T-cell (primary cell): Measurements from ENCODE around the gene MTMR2. TPM values are rescaled to one million over a fixed set of nuclear protein-coding genes. Genes with fewer than 3 reads are reported as not detected.
"Not testable (repeated sequence)": the region's sequence is repeated elsewhere in the genome, so short reads cannot be mapped to it uniquely, and the experiment has no call there.

ENCODE experiments used
- ATAC-seq, 4 experiments: fragments of 200-7000 bp in 3 of 4; fragments of 150-1000 bp in 1 of 4; cut with Tn5 transposase; replicated peaks in 1 of 4; 1 replicate in 3 of 4; 2 replicates in 1 of 4; pipeline ENCODE4 v1.10.0; 2021; ENCODE audit warnings: moderate library complexity in 3 of 4, mild to moderate bottlenecking in 2 of 4, moderate number of reproducible peaks in 1 of 4
- CTCF ChIA-PET, 2 donors: fragments of 300-600 bp; sonication (Branson Sonifier 250); formaldehyde crosslinking; loops; one replicate each; lab custom pipeline; 2022; ENCODE audit warnings: antibody characterized with exemption in 2 of 2; lab: Charles Lee
- POLR2A ChIA-PET, 2 donors: fragments of 300-600 bp; sonication (Branson Sonifier 250); formaldehyde crosslinking; loops; one replicate each; lab custom pipeline; 2022; ENCODE audit warnings: antibody characterized with exemption in 2 of 2; lab: Charles Lee
- DNase-seq, 35 experiments: peaks; one replicate each; pipeline versions ENCODE4 v3.0.0 to v3.0.0-alpha.2; 2013 to 2023
- H3K27ac ChIP-seq: one replicate; pipeline ENCODE4 v1.5.1; 2013; ENCODE audit warnings: low read length
- H3K27me3 ChIP-seq, 2 experiments: replicated peaks in 1 of 2; 1 replicate in 1 of 2; 2 replicates in 1 of 2; pipeline versions ENCODE4 v1.6.1 to v1.7.0; 2013; ENCODE audit warnings: low read length in 1 of 2, mixed read lengths in 1 of 2; ENCODE audit not compliant: control insufficient read depth in 2 of 2, insufficient read depth in 2 of 2; ENCODE audit errors: extremely low read depth in 1 of 2
- H3K36me3 ChIP-seq, 2 donors: 1 replicate in 1 of 2; 2 replicates in 1 of 2; pipeline versions ENCODE4 v1.6.1 to v1.7.0; 2013; ENCODE audit warnings: low read length in 1 of 2; ENCODE audit not compliant: control insufficient read depth in 2 of 2, insufficient read depth in 1 of 2; ENCODE audit errors: extremely low read depth in 1 of 2
- H3K4me1 ChIP-seq, 2 experiments: 1 replicate in 1 of 2; 2 replicates in 1 of 2; pipeline versions ENCODE4 v1.6.1 to v1.7.0; 2013; ENCODE audit warnings: low read length in 2 of 2, mixed read lengths in 1 of 2; ENCODE audit not compliant: insufficient read depth in 2 of 2, control insufficient read depth in 1 of 2; ENCODE audit errors: extremely low read depth in 1 of 2
- H3K4me3 ChIP-seq, 2 donors: 1 replicate in 1 of 2; 2 replicates in 1 of 2; pipeline versions ENCODE4 v1.5.1 to v1.7.0; 2013; ENCODE audit warnings: mild to moderate bottlenecking in 2 of 2, low read length in 1 of 2, moderate library complexity in 1 of 2; ENCODE audit not compliant: control insufficient read depth in 1 of 2; ENCODE audit errors: extremely low read depth in 1 of 2
- H3K9me3 ChIP-seq: 2 replicates; pipeline ENCODE4 v1.7.0; 2013
- H3K27ac Mint-ChIP-seq, 2 donors: one replicate each; pipeline ENCODE4 v1.8.0; 2020 to 2021; ENCODE audit warnings: mild to moderate bottlenecking in 2 of 2, mixed read lengths in 2 of 2
- H3K27me3 Mint-ChIP-seq, 2 donors: one replicate each; pipeline ENCODE4 v1.8.0; 2021 to 2022; ENCODE audit warnings: mixed read lengths in 2 of 2
- H3K36me3 Mint-ChIP-seq: one replicate; pipeline ENCODE4 v1.8.0; 2021; ENCODE audit warnings: mixed read lengths
- H3K4me1 Mint-ChIP-seq, 3 donors: one replicate each; pipeline ENCODE4 v1.8.0; 2020 to 2022; ENCODE audit warnings: mixed read lengths in 3 of 3, mild to moderate bottlenecking in 1 of 3
- H3K4me3 Mint-ChIP-seq, 3 donors: one replicate each; pipeline ENCODE4 v1.8.0; 2020 to 2022; ENCODE audit warnings: mild to moderate bottlenecking in 3 of 3, mixed read lengths in 3 of 3, moderate library complexity in 3 of 3
- H3K9me3 Mint-ChIP-seq, 3 donors: one replicate each; pipeline ENCODE4 v1.8.0; 2020 to 2022; ENCODE audit warnings: mixed read lengths in 3 of 3
- WGBS: methylation state at CpG from one replicate; pipeline ENCODE4 v1.1.5; 2013; ENCODE audit warnings: missing lambda C conversion rate; ENCODE audit not compliant: insufficient coverage; 5-methylcytosine and 5-hydroxymethylcytosine counted together
- total RNA-seq, 35 experiments: library from RNA in 6 of 35; stranded (reverse) in 6 of 35; fragments of 120-200 nt in 1 of 35; gene quantifications; one replicate each; pipeline versions ENCODE4 v1.2.1 to v1.2.4 and lab custom pipeline; 2013 to 2026

The MTMR2 gene
- total RNA-seq, 5 donors from 2014 or later (not counting 1 experiment from before 2014, with no cell fraction given), result 11.0 to 14.6 (median 11.6) TPM

DNA sequence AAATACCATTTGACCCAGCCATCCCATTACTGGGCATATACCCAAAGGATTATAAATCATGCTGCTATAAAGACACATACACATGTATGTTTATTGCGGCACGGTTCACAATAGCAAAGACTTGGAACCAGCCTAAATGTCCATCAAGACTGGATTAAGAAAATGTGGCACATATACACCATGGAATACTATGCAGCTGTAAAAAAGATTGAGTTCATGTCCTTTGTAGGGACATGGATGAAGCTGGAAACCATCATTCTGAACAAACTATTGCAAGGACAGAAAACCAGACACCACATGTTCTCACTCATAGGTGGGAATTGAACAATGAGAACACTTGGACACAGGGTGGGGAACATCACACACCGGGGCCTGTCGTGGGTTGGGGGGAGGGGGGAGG, 112.9 kb downstream of the MTMR2 start:
- CTCF ChIA-PET, result interaction anchor here in 1 of 2 donors (0.6 kb wide), 1 partner anchor 542 kb away, joined by 3 read pairs; no protein-coding TSS in a partner anchor
- H3K27ac Mint-ChIP-seq, POLR2A ChIA-PET, H3K9me3 Mint-ChIP-seq, H3K27me3 Mint-ChIP-seq, H3K4me1 ChIP-seq, H3K4me1 Mint-ChIP-seq, H3K9me3 ChIP-seq, ATAC-seq, H3K27ac ChIP-seq, H3K4me3 ChIP-seq, H3K27me3 ChIP-seq, H3K4me3 Mint-ChIP-seq, DNase-seq: not testable (repeated sequence)
- H3K36me3 Mint-ChIP-seq, result peaks cover 38% of the 10 kb centered on the region
- WGBS, result 90% methylated on average over 2 of the region's 4 CpGs
- peaks cover 10 to 15% of the 10 kb centered on the region in 2 donors for H3K36me3 ChIP-seq

DNA sequence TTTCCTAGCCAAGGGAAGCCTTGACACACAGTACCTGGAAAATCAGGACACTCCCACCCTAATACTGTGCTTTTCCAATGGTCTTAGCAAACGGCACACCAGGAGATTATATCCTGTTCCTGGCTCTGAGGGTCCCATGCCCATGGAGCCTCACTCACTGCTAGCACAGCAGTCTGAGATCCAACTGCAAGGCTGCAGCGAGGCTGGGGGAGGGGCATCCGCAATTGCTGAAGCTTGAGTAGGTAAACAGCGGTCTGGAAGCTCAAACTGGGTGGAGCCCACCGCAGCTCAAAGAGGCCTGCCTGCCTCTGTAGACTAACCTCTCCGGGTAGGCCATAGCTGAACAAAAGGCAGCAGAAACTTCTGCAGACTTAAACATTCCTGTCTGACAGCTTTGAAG, 117.4 kb downstream of the MTMR2 start:
- not testable (repeated sequence) for H3K27me3 Mint-ChIP-seq, DNase-seq, ATAC-seq, H3K4me3 ChIP-seq, H3K27ac Mint-ChIP-seq, H3K27me3 ChIP-seq, H3K4me3 Mint-ChIP-seq, H3K9me3 ChIP-seq, H3K27ac ChIP-seq, H3K9me3 Mint-ChIP-seq, H3K4me1 ChIP-seq
- ChIA-PET POLR2A (interaction anchor here in 1 of 2 donors (0.6 kb wide), 1 partner anchor 684 kb away, joined by 3 read pairs; no protein-coding TSS in a partner anchor), CTCF (interaction anchor here in 1 of 2 donors (0.5 kb wide), 1 partner anchor 619 kb away, joined by 3 read pairs; no protein-coding TSS in a partner anchor)
- Mint-ChIP-seq H3K4me1 (peaks cover 0 to 19% (median 2%) of the 10 kb centered on the region in 3 donors), H3K36me3 (peaks cover 39% of the 10 kb centered on the region)
- peaks cover 7 to 17% of the 10 kb centered on the region in 2 donors for H3K36me3 ChIP-seq
- WGBS, result 91% methylated on average over 6 of the region's 6 CpGs

DNA sequence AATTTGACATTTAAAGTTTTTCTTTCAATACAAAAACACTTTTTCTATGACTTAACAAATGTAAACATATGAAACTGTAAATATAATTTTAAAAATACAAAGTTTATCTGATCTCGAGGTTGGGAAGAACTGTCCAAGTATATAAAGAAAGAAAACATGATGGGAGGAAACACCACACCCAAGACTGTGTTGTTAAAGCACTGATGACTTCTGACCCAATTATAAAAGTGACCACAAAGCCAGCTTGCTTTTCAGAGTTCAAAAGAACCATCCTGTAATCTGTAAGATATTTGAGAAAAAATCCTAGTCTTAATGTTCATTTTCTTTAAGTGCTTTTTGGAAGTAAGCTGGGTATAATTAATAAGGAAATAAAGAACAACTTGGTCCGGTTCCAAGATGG, 118.0 kb downstream of the MTMR2 start:
- POLR2A ChIA-PET, result no interaction called here
- Histone ChIP-seq H3K36me3 (peaks cover 7 to 17% of the 10 kb centered on the region in 2 donors), H3K27ac (no peak overlapping the region), H3K9me3 (no peaks in the 10 kb centered on the region), H3K27me3 (no peaks in the 10 kb centered on the region), H3K4me1 (no peaks in the 10 kb centered on the region), H3K4me3 (no peak overlapping the region)
- H3K27me3 Mint-ChIP-seq, result no peaks in the 10 kb centered on the region
- peaks cover 40% of the 10 kb centered on the region for H3K36me3 Mint-ChIP-seq
- peaks cover 0 to 19% (median 2%) of the 10 kb centered on the region in 3 donors for H3K4me1 Mint-ChIP-seq
- H3K27ac Mint-ChIP-seq, result peak overlapping the region in 1 of 2 donors; percentile 61
- WGBS, result 100% methylated on average over 1 of the region's 2 CpGs
- no peak for ATAC-seq
- DNase-seq, result no peak
- H3K9me3 Mint-ChIP-seq, result peaks cover 3 to 10% (median 9%) of the 10 kb centered on the region in 3 donors
- CTCF ChIA-PET, result interaction anchor here in 1 of 2 donors (0.5 kb wide), 1 partner anchor 619 kb away, joined by 3 read pairs; no protein-coding TSS in a partner anchor
- H3K4me3 Mint-ChIP-seq, result no peak overlapping the region

DNA sequence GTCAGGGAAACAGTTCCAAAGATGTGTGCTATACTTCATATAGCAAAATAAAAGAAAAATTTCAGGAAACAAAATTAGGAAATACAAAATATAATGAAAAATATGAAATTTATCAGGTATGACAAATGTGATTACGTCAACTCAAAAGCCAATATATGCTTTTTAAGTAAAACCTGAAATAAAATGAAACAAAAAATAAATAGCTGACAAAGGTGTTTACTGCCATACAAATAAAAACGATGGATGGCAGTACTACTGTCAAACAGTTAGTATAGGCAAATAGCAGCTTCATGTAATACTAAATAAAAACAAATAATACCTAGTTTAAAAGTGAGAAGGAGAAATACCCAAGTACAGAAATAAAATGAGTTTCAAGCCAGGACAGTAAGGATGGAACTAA, 119.9 kb downstream of the MTMR2 start:
- Histone ChIP-seq H3K4me1 (no peaks in the 10 kb centered on the region), H3K27me3 (no peaks in the 10 kb centered on the region), H3K9me3 (no peaks in the 10 kb centered on the region), H3K4me3 (no peak overlapping the region), H3K36me3 (peaks cover 7 to 34% of the 10 kb centered on the region in 2 donors), H3K27ac (no peak overlapping the region)
- Mint-ChIP-seq H3K4me3 (no peak overlapping the region), H3K4me1 (peaks cover 0 to 19% (median 2%) of the 10 kb centered on the region in 3 donors), H3K27ac (no peak overlapping the region), H3K9me3 (peaks cover 0 to 4% (median 0%) of the 10 kb centered on the region in 3 donors), H3K27me3 (no peaks in the 10 kb centered on the region), H3K36me3 (peaks cover 47% of the 10 kb centered on the region)
- CTCF ChIA-PET, result interaction anchor here in 1 of 2 donors (1.1 kb wide), 1 partner anchor 10 kb away, joined by 4 read pairs; no protein-coding TSS in a partner anchor
- POLR2A ChIA-PET, result interaction anchor here (0.6 kb wide), 3 partner anchors 14 to 358 kb away, joined by 3 to 15 read pairs (median 4); partner anchors contain the start of gene FAM76B (in 1 of the 2)
- no CpG with 5 or more reads among the region's 2 CpGs for WGBS
- DNase-seq, result no peak
- no peak for ATAC-seq

DNA sequence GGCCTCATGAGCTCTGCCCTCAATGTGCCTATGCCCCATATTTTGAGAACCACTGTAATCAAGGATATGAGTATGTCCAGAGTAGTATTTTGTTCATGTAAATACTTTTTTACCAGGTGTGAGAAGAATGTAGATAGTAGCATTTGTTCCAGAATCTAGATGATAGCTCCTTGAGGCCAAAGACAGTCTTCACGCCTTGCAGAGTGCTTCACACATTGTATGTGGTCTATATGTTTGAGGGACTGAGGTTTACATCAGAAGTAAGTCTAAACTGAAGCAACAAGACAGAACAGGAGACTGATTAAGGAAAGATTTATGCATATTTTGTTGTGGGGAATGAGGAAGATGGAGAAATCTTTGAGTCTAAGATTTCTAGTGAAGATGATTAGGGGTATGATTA, 121.1 kb downstream of the MTMR2 start:
- H3K4me3 Mint-ChIP-seq, result no peak overlapping the region
- no peak overlapping the region for H3K27ac Mint-ChIP-seq
- peaks cover 47% of the 10 kb centered on the region for H3K36me3 Mint-ChIP-seq
- Histone ChIP-seq H3K27me3 (no peaks in the 10 kb centered on the region), H3K36me3 (peaks cover 7 to 34% of the 10 kb centered on the region in 2 donors), H3K4me3 (no peak overlapping the region), H3K9me3 (no peaks in the 10 kb centered on the region), H3K4me1 (no peaks in the 10 kb centered on the region), H3K27ac (no peak overlapping the region)
- no peaks in the 10 kb centered on the region for H3K27me3 Mint-ChIP-seq
- DNase-seq (no peak), ATAC-seq (no peak)
- H3K4me1 Mint-ChIP-seq, result peaks cover 0 to 21% (median 2%) of the 10 kb centered on the region in 3 donors
- whole genome bisulfite sequencing, result 88% methylated on average over 1 of the region's 1 CpG
- ChIA-PET POLR2A (no interaction called here), CTCF (no interaction called here)
- peaks cover 0 to 4% (median 0%) of the 10 kb centered on the region in 3 donors for H3K9me3 Mint-ChIP-seq

DNA sequence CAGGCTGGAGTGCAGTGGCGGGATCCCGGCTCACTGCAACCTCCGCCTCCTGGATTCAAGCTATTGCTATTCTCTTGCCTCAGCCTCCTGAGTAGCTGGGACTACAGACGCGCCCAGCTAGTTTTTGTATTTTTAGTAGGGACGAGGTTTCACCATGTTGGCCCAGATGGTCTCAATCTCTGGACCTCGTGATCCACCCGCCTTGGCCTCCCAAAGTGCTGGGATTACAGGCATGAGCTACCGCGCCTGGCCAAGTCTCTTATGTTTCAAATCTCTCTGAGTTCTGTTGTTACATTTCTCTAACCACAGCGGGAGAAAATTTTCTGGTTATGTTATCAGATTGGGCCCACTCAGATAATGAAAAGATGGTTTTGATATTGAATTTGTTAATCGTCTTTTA, 123.5 kb downstream of the MTMR2 start:
- CTCF ChIA-PET, result interaction anchor here (0.6 to 1.2 kb wide), 3 partner anchors 21 to 531 kb away, joined by 3 read pairs; no protein-coding TSS in a partner anchor
- Mint-ChIP-seq H3K27ac (no peak overlapping the region), H3K27me3 (no peaks in the 10 kb centered on the region), H3K4me3 (no peak overlapping the region), H3K36me3 (peaks cover 35% of the 10 kb centered on the region), H3K9me3 (no peaks in the 10 kb centered on the region), H3K4me1 (peaks cover 7 to 20% (median 12%) of the 10 kb centered on the region in 3 donors)
- Histone ChIP-seq H3K27me3 (no peaks in the 10 kb centered on the region), H3K36me3 (peaks cover 0 to 30% of the 10 kb centered on the region in 2 donors), H3K4me1 (no peaks in the 10 kb centered on the region), H3K4me3 (no peak overlapping the region), H3K9me3 (no peaks in the 10 kb centered on the region), H3K27ac (no peak overlapping the region)
- ATAC-seq (no peak), DNase-seq (no peak)
- POLR2A ChIA-PET, result no interaction called here
- WGBS, result 98% methylated on average over 7 of the region's 12 CpGs
